SKM-1 (cell line): Measurements from ENCODE around the gene TH.

Experiments
- DNase-seq: peaks from one replicate; lab custom pipeline; 2025; ENCODE audit not compliant: unreplicated experiment; lab: John Stamatoyannopoulos, UW

Gene TH

DNA sequence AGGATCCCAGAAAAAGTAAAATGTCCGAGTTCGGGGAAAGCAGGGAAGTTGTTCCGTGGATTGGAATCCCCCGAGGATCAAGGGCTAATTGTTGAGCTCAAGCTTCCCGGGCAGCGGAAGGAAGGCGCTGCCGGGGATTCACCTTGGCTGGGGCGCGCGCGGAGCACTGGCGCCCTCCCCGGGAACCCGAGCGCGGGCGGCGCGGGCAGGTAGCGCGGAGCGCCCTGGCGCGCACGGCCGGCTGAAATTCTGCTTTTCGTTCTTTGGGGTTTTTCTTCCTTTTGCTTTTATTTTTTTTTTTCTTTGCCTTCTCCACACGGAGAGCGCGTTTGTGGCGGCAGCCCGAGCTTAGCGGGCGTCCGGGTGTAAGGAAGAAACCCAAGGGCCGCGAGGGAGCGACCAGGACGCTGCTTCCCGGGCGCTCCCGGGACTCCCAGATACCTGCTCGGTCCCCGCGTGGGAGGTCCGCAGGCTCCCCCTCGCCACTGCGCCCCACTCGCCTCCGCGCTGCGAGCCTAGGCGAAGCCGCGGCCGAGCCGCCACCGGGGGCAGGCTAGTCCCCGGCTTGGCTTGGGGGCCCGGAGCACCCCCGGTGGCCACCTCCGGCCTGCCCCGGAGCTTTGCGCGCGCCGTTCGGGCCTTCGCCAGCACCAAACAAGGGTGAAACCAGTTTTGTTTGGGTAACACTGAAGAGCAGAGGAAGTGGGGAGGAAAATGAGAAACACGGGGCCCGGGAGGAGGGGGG, 27.6 kb downstream of the TH start:
- DNase-seq: no peak

DNA sequence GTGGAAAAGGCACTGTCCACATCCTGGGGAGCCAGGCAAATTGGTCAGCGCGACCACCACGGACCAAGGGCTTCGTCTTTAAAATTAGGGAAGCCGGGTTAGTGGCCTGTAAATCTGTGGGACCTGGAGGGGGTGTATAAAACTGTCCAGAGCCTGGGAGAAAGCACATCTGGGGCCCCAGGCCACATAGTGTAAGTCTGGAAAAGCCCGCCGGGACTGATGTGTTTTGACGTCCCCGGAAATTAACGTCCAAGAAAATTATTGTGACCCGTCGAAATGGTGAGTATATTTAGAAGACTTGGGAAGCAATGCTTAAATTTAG, 28.2 kb downstream of the TH start:
- DNase-seq: no peak

GRCh38 chr11:2142762-2143202, 28.8 kb downstream of the TH start:
- no peak for DNase-seq

DNA sequence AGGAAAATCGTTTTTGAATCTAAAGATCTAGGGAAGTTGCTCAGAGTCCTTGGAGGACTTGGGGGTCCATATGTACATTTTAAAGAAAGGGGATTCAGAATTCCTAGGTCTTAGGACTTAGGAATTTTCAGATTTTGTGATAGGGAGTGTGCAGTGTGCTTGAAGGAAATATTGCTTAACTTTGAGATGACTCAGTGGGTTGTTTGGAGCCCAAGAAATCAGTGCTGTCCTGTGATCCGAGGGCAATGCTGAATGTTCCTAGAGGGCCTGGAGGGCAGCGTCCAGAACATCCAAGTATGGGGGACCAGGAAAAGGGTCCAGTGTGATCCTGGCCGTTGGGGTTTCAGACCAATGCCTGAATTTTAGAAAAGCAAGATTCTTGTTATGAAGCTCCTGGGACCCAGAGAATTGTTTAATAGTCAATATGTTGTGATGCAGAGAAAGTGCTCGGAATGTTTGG, 29.3 kb downstream of the TH start:
- no peak for DNase-seq

- no peak for DNase-seq
Observed at GRCh38 chr11:2140411-2141400, 30.9 kb downstream of the TH start.

DNA sequence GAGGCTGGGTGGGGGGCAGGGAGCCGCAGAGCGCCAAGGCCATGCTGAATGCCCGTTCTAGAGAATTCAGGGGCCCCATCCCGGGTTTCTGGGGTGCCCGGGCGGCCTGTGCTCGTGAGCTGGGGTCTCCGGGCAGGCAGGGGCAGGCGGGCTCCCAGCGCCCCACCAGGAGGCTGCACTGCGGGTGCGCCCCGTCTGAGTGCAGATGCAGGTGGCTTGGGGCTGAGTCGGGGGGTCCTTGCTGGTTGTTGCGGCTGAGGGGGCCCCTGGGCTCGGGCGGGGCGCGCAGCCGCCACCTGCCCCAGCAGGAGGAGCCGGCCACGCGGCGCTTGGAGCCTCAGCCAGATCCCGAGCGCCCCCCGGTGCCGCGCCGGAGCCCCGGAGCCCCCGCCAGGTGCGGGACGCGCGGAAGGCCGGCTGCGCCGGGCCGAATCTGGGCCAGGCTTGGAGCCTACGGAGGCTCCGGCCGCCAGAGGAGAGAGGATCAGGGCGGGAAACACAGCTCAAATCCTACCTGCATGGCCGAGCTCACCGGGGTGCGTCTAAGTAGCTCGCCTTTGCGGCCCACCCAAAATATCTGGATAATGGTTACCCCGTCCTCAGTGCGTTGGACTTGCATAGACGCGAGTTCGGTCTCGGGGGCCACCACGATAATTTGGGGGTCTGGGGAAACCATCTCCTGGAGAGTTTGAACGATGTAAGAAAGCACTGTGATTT, 31.8 kb downstream of the TH start:
- no peak for DNase-seq

DNA sequence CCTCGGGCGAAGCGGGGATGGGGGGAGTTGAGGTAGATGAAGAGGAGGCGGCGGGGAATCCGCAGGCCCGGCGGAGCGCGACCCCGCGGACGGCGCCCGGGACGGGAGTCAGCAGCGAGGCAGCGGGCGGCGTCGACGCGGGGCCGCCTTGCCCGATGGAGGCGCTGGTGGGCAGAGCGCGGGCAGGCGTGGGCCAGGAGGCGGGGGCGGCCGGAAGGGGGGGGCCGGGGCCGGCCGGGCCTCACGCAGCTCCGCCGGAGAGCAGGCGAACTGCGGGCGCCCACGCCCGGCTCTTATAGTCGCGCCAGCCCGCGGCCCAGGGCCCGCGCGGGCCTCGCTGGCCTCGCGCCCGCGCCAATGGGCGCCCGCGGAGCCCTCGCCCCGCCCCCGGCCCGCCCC, 32.5 kb downstream of the TH start, which contains the start of gene IGF2:
Gene IGF2, minus strand, starts transcription at position 267 of the 399 bp plus-strand sequence. CDS start 3,866 bp downstream, outside the sequence.
- DNase-seq: no peak

- DNase-seq: no peak
Observed at GRCh38 chr11:2138431-2139122, 33.0 kb downstream of the TH start.

DNA sequence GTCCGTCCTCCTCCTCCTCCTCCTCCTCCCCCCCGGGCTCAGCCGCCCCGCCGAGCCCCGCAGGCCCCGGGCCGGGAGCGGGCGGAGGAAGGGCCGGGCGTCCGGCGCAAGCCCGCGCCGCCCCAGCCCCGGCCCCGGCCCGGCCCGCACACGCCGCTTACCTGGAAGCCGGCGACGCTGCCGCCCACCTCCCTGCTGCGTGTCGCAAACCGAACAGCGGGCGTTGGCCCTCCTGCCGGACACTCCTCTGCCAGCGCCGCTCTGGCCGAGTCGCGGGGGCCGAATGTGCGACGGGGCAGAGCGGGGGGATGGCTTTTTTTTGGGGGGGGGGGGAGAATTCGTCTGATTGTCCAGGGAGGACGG, 33.6 kb downstream of the TH start:
- no peak for DNase-seq

DNA sequence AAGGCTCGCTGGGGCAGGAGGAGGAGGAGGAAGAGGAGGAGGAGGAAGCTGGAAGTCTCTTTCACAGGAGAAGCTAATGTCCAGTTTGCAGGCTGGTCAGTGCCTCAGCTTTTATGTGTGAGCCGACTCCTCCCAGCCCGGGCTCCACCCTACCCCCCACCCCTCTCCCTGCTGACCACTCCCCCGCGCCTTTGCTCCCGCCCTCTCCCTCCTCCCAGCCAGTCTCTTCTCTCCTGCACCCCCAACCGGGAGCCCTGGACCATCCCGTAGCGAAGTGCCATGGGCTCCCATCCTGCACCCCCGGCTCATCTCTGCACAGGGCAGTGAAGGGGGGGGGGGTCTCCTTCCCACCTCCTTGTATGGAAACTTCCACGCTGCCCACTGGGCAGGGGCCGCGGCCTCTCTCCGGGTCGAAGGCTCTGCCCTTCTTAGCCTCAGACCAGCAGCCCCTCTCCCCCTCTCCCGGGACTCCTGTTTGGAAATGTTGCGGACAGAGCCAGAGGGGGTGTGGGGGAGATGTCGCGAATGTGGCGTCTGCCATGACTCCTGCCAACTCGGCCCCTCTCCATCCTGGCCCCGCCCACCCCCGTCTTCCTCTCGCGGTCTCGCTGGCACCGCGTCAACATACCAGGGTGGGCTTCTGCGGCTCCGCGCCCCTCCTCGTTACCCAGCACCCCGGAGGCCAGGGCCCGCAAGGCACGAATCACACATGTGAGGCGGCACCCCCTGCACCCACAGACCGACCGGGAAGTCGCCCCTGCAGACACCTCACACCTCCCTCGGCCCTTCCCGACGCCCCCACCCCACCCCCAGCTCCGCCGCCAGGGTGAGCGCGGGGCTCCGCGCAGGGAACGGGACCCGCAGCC, 34.2 kb downstream of the TH start:
- DNase-seq: no peak

- DNase-seq: no peak
Observed at GRCh38 chr11:2136952-2137201, 34.7 kb downstream of the TH start.

GRCh38 chr11:2136209-2136951, 35.2 kb downstream of the TH start:
- no peak for DNase-seq

DNA sequence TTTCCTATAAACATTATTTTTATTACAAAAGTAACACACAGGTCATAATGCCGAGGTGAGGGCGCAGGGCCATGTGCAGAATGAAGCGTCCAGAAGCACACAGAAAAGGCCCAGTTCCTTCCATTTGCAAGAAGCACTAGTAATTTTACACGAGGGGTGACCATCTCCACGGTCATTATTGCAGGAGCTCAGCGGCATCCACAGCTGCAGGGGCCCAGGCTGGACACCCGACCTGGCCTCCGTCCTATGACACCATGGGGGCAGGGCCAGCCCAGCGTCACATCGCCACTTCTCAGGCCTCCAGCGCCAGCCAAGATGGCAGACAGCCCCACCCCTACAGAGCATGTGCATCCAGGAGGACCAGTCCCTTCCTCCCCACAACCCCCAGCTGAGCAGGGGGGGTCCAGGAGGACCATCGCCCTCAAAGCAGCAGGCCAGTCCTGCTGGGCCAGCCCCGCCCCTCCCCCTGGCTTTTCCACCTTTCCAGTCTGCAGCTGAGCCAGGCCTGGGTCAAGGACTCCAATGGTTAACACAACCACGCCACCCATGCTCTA, 35.9 kb downstream of the TH start:
- no peak for DNase-seq

GRCh38 chr11:2135018-2135569, 36.5 kb downstream of the TH start:
- DNase-seq: no peak

DNA sequence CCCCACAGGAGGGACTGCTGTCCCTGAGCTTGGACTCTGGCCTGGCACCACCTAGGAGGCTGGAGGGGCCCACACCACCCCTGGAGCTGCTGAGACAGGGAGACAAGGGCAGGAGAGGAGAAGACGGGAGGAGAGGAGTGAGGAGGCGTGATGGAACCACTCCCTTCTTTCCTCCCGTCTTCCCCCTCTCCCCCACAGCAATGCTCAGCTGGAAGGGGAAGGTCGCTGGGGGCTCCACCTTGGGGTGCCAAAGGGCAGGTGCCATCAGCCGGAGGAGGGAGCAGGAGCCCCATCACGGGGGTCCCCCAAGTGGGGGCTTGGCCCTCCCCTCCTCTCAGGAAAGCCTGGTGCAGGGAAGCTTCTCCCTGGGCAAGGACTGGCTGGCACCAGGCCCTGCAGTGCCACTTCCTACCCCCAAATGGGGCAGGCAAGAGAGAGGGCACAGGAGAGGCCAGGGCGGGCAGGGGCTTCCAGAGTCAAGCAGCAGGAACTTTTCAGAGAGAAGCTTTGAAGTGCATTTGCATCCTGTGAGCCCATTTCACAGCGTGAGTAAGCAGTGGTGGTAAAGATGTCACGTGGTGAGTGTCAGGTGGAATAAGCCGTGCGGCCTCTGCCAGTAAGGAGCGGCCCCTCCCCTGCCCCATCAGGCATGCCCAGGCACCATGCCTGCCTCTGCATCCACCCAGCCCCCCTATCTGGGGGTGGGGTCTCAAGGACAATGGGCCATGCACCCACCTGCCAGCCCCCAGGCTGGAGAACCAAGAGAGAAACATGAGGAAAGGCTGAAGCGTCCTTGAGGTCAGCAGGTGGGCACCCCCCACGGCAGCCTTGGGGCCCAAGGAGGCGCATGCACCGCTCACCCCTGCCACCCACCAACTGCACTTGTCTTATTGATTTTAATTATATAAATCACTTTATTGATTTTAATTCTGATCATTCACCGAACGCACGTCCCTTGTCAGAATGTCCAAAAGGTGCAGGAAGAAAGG, 37.3 kb downstream of the TH start:
- DNase-seq: no peak

- DNase-seq: no peak
Observed at GRCh38 chr11:2133241-2134021, 38.2 kb downstream of the TH start.

- no peak for DNase-seq
Observed at GRCh38 chr11:2132874-2133240, 38.8 kb downstream of the TH start.
